Measurements from ENCODE around the gene SNX18. TPM values are rescaled to one million over a fixed set of nuclear protein-coding genes. Genes with fewer than 3 reads are reported as not detected.

Gene SNX18
- total and polyA plus RNA-seq, 2 of the 4 experiments (the other 2 are of a cell fraction), result 31.2 to 50.0 TPM

DNA sequence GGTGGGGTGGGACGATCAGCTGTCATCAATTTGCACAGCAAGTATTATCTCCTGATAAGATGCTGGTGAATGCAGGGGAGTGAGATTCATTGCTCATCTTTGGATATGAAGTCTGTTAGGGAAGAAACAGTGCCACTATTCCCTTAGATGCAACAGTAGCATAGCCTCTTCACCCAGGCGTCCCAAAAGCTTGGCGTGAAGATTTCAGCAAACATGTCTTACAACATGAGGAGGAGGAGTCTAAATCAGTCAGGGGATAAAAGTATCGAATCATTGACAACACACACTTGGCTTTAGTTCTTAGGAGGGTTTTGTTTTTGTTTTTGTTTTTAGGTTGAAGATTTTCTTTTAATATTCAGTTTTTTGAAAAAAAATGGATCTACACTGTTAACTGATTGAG lies 26.5 kb downstream of the SNX18 start:
- no peak overlapping the region for H2BK120ac ChIP-seq (ENCODE audit: low read depth, low read length)
- H2BK5ac ChIP-seq (ENCODE audit: low read depth, low read length, poor library complexity, severe bottlenecking), result no peak overlapping the region
- H2AFZ ChIP-seq (replicated peaks; ENCODE audit: low read length, poor library complexity), result no peak overlapping the region
- peak overlapping the region; percentile 54; the same call in 1 of the 2 replicates for H3K14ac ChIP-seq (replicated peaks; ENCODE audit: low read depth, low read length)
- H4K91ac ChIP-seq (ENCODE audit: insufficient read depth, low read depth, low read length), result no peak overlapping the region
- H3K9me1 ChIP-seq (ENCODE audit: insufficient read depth, low read length), result peaks cover 32% of the 10 kb centered on the region
- no peak overlapping the region; the same call in 1 of the 2 replicates for H2AK5ac ChIP-seq (ENCODE audit: low read depth, low read length)
- H3K27ac ChIP-seq (ENCODE audit: insufficient read depth, low read length), result no peak overlapping the region
- no peak overlapping the region for H2BK15ac ChIP-seq (ENCODE audit: low read depth, low read length)
- H3K4ac ChIP-seq (ENCODE audit: low read depth, low read length), result no peak overlapping the region
- peaks cover 85% of the 10 kb centered on the region for H4K20me1 ChIP-seq (ENCODE audit: insufficient read depth, low read length)
- peaks cover 13% of the 10 kb centered on the region for H3K4me1 ChIP-seq (ENCODE audit: control insufficient read depth, insufficient read depth, low read length)
- H3K79me1 ChIP-seq (ENCODE audit: low read depth in 1 of 2, low read length in 2 of 2), result peaks cover 26 to 78% of the 10 kb centered on the region in 2 experiments
- H2BK20ac ChIP-seq (ENCODE audit: low read depth, low read length), result no peak overlapping the region
- no peaks in the 10 kb centered on the region for H3K9me3 ChIP-seq (ENCODE audit: control insufficient read depth, insufficient read depth, low read length)
- no TSS peak for BruUV-seq (replicated peaks)
- dilution Hi-C loops (cut with HindIII; ENCODE audit: low sequenced_read_pairs, unreplicated experiment), result no loop called here
- H3K9ac ChIP-seq (ENCODE audit: low read depth, low read length), result no peak overlapping the region
- no peak overlapping the region for H2AK9ac ChIP-seq (replicated peaks; ENCODE audit: low read depth, low read length, poor library complexity)
- H4K8ac ChIP-seq (ENCODE audit: low read depth in 2 of 2, low read length in 2 of 2), result no peak overlapping the region
- H3K27me3 ChIP-seq (ENCODE audit: control insufficient read depth, insufficient read depth, low read length), result no peaks in the 10 kb centered on the region
- H3K4me2 ChIP-seq (ENCODE audit: low read depth, low read length), result no peak overlapping the region
- ATAC-seq (ENCODE audit: low read depth) (no peak), DNase-seq (no peak)
- TF ChIP-seq, protein P1, sequence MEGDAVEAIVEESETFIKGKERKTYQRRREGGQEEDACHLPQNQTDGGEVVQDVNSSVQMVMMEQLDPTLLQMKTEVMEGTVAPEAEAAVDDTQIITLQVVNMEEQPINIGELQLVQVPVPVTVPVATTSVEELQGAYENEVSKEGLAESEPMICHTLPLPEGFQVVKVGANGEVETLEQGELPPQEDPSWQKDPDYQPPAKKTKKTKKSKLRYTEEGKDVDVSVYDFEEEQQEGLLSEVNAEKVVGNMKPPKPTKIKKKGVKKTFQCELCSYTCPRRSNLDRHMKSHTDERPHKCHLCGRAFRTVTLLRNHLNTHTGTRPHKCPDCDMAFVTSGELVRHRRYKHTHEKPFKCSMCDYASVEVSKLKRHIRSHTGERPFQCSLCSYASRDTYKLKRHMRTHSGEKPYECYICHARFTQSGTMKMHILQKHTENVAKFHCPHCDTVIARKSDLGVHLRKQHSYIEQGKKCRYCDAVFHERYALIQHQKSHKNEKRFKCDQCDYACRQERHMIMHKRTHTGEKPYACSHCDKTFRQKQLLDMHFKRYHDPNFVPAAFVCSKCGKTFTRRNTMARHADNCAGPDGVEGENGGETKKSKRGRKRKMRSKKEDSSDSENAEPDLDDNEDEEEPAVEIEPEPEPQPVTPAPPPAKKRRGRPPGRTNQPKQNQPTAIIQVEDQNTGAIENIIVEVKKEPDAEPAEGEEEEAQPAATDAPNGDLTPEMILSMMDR (conservative IDR thresholded peaks at IDR 0.05; ENCODE audit: low read depth, low read length), result no peak
- no peak for TF ChIP-seq RAD21 (IDR thresholded peaks at IDR 0.05; ENCODE audit: low read length)
- TF ChIP-seq CEBPB (IDR thresholded peaks at IDR 0.05; ENCODE audit: low read depth, low read length), result no peak
- TF ChIP-seq BHLHE40 (IDR thresholded peaks at IDR 0.05; ENCODE audit: low read depth, low read length), result no peak
- no peak for TF ChIP-seq MAFK (IDR thresholded peaks at IDR 0.05; ENCODE audit: low read depth, low read length)
- TF ChIP-seq NFE2L2 (IDR thresholded peaks at IDR 0.05; ENCODE audit: low read depth, low read length), result no peak
- TF ChIP-seq SMC3 (IDR thresholded peaks at IDR 0.05; ENCODE audit: low read depth, low read length), result no peak
- TF ChIP-seq, protein P2, sequence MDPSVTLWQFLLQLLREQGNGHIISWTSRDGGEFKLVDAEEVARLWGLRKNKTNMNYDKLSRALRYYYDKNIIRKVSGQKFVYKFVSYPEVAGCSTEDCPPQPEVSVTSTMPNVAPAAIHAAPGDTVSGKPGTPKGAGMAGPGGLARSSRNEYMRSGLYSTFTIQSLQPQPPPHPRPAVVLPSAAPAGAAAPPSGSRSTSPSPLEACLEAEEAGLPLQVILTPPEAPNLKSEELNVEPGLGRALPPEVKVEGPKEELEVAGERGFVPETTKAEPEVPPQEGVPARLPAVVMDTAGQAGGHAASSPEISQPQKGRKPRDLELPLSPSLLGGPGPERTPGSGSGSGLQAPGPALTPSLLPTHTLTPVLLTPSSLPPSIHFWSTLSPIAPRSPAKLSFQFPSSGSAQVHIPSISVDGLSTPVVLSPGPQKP (IDR thresholded peaks at IDR 0.05; ENCODE audit: borderline replicate concordance, low read depth, low read length), result no peak
- TF ChIP-seq CHD1 (IDR thresholded peaks at IDR 0.05; ENCODE audit: low read depth, low read length), result no peak
- TF ChIP-seq, protein P3, sequence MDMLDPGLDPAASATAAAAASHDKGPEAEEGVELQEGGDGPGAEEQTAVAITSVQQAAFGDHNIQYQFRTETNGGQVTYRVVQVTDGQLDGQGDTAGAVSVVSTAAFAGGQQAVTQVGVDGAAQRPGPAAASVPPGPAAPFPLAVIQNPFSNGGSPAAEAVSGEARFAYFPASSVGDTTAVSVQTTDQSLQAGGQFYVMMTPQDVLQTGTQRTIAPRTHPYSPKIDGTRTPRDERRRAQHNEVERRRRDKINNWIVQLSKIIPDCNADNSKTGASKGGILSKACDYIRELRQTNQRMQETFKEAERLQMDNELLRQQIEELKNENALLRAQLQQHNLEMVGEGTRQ (IDR thresholded peaks at IDR 0.05; ENCODE audit: low read depth, low read length), result no peak
- no peak for TF ChIP-seq MXI1 (IDR thresholded peaks at IDR 0.05; ENCODE audit: borderline replicate concordance, low read depth, low read length)
- TF ChIP-seq RFX5 (IDR thresholded peaks at IDR 0.05; ENCODE audit: low read depth, low read length), result no peak
- no peak for TF ChIP-seq POLR2A (IDR thresholded peaks at IDR 0.05; ENCODE audit: low read depth, low read length)
- TF ChIP-seq MAZ (IDR thresholded peaks at IDR 0.05; ENCODE audit: borderline replicate concordance, low read depth, low read length), result no peak
- TF ChIP-seq RCOR1 (IDR thresholded peaks at IDR 0.05; ENCODE audit: insufficient replicate concordance, low read length), result no peak
- in situ Hi-C loops (cut with MboI; ENCODE audit: low sequenced_read_pairs), result no loop called here
- ChIA-PET CTCF (interaction anchor here (0.6 kb wide), 1 partner anchor 410 kb away, joined by 5 read pairs; no protein-coding TSS in a partner anchor), POLR2A (ENCODE audit: unreplicated experiment) (no interaction called here)
- no peak overlapping the region for H3K56ac ChIP-seq (ENCODE audit: extremely low read depth, insufficient read depth, low read length)
- H3K4me3 ChIP-seq (ENCODE audit: insufficient read depth, low read depth, low read length), result no peak overlapping the region
- peaks cover 21% of the 10 kb centered on the region for H3K36me3 ChIP-seq (ENCODE audit: control insufficient read depth, insufficient read depth, low read length)
- WGBS, 2 experiments (ENCODE audit: extremely low coverage in 2 of 2, insufficient read length in 1 of 2), result no CpG with 5 or more reads among the region's 4 CpGs
- peak overlapping the region; percentile 62; the same call in 1 of the 2 replicates for H3K23ac ChIP-seq (ENCODE audit: low read depth, low read length)
- intact Hi-C loops (cut with micrococcal nuclease), result no loop called here
- H4K5ac ChIP-seq (ENCODE audit: low read depth, low read length), result no peak overlapping the region
- no peak overlapping the region for H3K18ac ChIP-seq (ENCODE audit: low read depth, low read length)
